SKM-1 treated with dmso at 0.1 percent for 144 hours (cell line): ENCODE measurements around the gene CBX2.
"Not testable (repeated sequence)": the region's sequence is repeated elsewhere in the genome, so short reads cannot be mapped to it uniquely, and the experiment has no call there.

Source experiments
- DNase-seq: peaks from one replicate; lab custom pipeline; 2025; ENCODE audit not compliant: unreplicated experiment; lab: John Stamatoyannopoulos, UW

CBX2 gene

GRCh38 chr17:79769570-79770506 lies 8.1 kb upstream of the CBX2 start:
- DNase-seq = no peak

GRCh38 chr17:79771276-79771675 lies 6.7 kb upstream of the CBX2 start:
- DNase-seq = no peak

DNA sequence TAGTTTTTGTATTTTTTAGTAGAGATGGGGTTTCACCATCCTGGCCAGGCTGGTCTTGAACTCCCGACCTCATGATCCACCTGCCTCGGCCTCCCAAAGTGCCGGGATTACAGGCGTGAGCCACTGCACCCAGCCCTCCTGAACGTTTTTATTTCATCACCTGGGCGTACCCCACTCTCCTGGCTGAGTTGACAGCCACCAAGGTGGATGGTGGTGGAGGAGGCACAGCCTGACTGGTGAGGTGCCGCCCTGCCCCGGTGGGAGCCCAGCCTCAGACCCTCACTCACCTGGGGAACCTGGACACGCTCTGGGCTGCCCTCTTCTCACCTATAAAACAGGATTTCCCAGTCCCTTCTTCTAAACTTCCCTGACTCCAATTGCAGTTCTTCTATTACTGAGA lies 5.2 kb upstream of the CBX2 start:
- not testable (repeated sequence) for DNase-seq

GRCh38 chr17:79774561-79774975 lies 3.4 kb upstream of the CBX2 start:
- DNase-seq = no peak

GRCh38 chr17:79775632-79776031 lies 2.3 kb upstream of the CBX2 start:
- no peak for DNase-seq

GRCh38 chr17:79776376-79777119 lies 1.4 kb upstream of the CBX2 start:
- DNase-seq = no peak

DNA sequence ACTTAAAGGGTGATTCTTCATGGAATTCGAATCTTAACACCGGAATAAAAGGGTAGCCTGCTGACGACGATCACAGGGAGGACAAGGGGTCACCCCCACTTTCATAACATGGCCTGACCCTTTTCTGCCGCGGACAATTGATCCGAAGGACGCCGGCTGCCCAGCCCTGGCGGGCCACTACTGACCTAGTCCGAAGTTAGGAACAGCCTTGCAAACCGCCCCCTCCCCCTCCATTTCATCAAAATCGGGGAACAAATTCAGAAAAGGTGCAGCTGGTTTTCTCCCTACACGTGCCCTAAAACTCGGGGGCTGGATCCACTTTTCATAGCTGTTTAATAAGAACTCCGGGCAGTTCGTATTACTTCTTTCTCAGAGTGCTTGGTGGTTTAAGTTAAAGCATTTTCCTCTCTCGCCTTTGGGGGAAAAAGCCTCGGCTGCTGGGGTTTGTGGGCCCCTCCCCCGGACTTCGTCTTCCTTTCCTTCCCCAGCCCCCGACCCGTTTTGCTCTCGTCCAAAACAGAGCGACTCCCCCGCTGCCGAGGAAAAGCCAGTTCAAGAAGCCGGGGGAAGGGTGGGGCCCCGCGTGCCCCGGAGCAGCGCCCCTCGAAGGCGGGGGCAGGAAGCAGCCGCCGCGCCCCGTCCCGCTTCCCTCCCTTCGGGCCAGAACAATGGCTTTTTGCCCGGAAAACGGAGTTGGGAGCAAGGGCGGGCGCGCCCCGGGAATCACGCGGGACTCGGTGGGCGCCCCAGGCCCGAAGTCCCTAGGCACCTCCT lies 641 bp upstream of the CBX2 start:
- DNase-seq = no peak

DNA sequence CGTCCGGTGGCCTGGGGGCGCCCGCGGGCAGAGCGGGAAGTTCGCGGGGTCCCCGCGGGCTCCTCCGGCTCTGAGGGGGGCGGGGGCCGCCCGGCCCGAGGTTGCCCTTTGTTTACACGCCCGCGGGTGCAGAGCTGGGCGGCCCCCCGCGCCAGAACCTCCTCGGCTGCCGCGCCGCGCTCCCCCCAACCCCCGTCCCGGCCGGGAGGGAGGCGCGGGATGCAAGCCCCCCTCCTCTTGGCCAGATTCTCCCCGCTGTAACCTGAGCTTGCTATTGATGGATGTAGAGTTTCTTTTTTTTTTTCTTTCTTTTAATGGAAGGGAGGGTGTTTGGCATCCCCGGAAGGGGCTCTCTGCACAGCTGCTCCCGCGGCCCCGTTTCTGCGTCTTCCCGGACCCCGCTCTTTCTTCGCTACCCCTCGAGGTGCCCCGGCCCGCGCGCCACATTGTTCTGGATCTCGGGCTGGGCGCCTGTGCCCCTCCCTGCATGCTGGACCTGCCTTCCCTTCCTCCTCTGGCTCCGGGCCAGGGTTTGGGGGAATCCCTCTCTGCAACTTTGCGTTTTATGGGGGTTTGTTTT lies 646 bp downstream of the CBX2 start:
- DNase-seq = no peak

DNA sequence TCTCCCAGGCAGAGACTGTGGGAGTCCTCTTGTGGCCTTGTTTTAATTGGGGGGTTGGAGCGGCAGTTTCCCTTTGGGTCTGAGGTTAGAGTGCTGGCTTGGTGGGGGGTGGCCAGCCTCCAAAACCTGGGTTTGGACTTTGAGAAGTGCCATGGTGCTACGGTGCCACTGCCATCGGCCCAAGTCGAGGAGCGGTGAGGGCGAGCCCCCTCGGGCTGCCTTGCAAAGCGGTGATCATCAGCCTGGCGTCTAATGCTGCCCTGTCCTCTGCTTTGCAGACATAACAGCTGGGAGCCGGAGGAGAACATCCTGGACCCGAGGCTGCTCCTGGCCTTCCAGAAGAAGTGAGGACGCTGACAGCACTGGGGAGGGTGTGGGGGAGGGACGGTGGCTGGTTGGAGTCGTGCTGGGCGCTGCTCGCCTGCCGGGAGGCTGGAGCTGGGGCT lies 1.2 kb downstream of the CBX2 start:
- DNase-seq = no peak

DNA sequence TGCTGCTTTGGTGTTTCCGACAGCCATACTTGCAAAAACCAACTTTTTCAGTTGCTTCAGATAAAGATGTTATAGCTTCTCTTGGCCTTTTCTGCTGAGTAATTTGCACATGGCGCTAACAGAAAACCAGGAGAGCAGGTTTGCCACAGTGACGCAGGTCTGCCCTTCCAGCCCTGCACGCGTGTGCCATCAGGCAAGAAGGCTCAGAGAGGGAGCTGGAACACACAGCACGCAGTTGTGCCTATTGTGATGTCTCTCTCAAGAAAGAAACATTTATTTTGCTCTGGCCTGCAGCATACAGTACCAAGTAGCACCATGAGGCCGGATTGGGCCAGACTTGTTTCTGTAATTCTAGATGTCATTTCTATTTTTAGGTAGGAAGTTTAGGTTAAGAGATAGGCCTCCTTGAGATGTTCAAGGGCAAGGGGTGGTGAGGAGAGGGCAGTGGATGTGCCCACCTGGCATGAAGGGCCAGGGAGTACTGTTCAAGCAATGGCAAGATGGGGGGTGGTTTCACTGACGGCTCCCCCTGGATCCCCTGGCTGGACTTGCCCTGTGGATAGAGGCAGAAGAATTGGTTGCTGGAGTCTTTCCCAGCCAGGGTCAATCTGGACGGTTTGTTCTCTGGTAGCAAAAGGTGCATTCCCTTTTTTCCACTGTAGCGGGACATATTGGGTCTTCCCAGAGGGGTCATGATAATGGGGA lies 1.9 kb downstream of the CBX2 start:
- no peak for DNase-seq

GRCh38 chr17:79781012-79781650 lies 3.2 kb downstream of the CBX2 start:
- no peak for DNase-seq

- no peak for DNase-seq
Measured at GRCh38 chr17:79781736-79782575, 4.0 kb downstream of the CBX2 start.

DNA sequence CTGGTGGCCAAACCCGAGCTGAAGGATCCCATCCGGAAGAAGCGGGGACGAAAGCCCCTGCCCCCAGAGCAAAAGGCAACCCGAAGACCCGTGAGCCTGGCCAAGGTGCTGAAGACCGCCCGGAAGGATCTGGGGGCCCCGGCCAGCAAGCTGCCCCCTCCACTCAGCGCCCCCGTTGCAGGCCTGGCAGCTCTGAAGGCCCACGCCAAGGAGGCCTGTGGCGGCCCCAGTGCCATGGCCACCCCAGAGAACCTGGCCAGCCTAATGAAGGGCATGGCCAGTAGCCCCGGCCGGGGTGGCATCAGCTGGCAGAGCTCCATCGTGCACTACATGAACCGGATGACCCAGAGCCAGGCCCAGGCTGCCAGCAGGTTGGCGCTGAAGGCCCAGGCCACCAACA lies 5.9 kb downstream of the CBX2 start:
- no peak for DNase-seq

GRCh38 chr17:79784353-79785016 lies 6.5 kb downstream of the CBX2 start:
- no peak for DNase-seq

DNA sequence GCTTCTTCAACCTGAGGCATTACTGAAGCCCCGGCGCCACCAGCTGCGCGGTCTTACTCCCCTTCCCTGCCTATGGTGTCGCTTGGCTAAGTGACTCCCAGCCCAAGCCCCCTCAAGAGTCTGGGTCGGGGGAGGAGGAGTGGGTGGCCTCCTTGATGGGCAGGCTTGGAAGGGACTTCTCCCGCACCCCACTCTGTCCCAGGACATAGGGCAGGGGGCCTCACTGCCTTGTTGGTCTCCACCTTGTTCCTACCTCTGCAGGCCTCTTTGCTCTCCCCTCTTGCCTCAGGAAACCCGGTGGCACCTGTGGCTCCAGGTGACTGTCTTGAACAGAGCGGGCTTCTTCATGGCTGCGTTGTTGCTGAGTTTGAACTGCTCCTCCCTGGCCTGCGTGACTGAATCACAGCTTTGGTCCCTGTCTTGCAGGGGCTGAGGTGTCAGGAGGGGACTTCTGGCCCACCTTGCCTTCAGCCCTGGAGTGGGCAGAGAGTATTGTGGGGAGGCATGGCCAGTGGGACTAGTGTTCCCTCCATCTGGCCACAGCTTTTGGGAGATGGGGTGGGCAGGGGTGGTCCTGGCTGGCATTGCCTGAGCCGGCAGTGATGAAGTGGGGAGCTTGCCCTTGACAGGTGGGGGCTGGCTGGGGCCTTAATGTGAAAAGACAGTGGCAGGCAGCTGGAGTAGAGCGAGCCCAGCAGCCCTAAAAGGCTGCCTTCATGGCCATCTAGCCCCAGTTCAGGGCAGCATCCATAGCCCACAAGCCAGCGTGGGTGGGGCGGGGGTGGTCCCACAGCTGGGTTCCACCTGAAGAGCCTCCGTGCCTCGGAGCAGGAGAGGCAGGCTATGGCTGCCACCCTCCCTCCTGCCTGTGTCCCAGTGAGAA lies 7.3 kb downstream of the CBX2 start:
- DNase-seq = no peak

DNA sequence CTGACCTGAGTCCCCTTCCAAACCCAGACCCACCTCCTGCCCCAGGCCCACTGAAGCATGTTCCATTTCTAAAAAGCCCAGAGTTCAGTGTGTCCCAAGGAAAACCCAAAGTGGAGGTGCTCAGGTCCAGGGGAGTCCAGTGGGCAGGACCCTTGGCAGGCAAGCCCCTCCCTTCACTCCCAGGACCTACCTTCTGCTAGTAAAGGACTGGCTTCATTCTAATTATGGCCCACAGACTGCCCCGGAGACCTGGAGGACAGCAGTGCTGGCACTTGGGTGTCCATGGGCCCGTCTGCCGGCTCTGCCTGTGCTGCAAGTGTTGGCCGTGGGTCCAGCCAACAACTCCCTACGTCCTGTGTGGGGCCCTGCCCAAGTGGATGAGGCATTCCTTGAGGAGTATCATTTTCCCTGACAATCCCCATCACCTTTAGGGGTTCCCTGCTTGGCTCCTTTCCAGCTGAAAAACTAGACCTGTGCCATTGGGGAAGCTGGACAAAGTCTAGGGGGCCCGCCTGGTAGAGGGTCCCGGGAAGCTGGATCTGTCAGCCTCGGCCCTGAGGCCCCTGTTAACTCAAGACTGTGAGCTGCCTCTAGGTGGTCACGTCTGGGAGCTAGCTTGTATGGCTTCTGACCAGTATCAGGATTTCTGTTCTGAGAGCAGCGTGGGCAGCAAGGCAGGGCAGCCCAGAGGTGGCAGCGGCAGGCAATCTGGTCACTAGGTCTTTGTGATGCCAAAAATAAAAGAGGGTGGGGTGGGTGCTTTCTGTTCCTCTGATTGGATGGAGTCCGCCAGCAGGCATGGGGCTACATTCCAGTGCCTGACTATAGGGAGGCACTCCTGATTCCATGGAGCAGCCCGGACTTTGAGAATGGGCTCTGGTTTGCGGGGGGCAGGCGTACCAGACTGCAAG lies 8.2 kb downstream of the CBX2 start:
- DNase-seq = no peak
